OCI-LY3 (cell line): Measurements from ENCODE around the gene TAF10.

ENCODE experiments used
- CTCF ChIP-seq: fragments of 200-600, 300-600 bp; sonication (generic); IDR thresholded peaks from 2 replicates; pipeline ENCODE4 v1.5.1; 2014; ENCODE audit warnings: antibody characterized with exemption, low read length, low read depth
- EZH2phosphoT487 ChIP-seq: fragments of 200-600 bp; shearing (Covaris generic); IDR thresholded peaks from 2 replicates; pipeline ENCODE4 v1.6.1; 2018; ENCODE audit warnings: antibody characterized with exemption, mixed run types, low read depth

- TF ChIP-seq CTCF, result no peak
- TF ChIP-seq EZH2phosphoT487, result no peak
Observed at GRCh38 chr11:6563121-6563619, 48.8 kb downstream of the TAF10 start.
